Measurements from ENCODE around the gene ZNF57. TPM values are rescaled to one million over a fixed set of nuclear protein-coding genes. Genes with fewer than 3 reads are reported as not detected.

ZNF57 gene
- total RNA-seq, 6 experiments from 2014 or later: 0.98 to 2.9 (median 1.7) TPM

DNA sequence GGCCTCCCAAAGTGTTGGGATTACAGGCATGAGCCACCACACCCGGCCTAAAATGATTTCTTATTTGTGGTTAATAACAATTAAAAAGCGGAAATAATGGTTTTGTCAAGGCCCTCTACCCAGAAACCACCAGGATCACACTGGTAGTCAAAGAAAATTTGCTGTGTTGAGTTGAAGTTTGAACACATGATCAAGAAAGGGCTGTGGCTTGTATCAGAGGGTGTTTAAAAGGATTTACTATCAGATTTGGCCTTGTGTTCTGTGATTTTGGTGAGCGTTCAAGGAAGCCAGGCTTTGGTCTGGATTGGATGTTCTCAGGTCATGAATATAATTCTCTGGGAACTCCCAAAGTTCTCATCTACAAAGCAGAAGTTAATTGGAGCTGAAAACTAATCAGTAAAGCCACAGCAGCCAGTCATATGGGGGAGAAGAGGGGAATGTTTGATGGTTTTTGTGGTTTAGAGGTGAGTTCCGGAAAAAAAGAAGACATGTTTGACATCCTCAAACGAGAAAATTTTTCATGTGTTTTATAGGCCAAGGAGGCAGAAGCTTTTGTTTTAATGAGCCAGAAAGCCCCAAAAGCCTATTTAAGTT lies 44.2 kb upstream of the ZNF57 start:
- no peak overlapping the region for H3K4me3 ChIP-seq
- H3K4me1 ChIP-seq: no peaks in the 10 kb centered on the region
- no peak overlapping the region for H3K27ac ChIP-seq
- ATAC-seq (no peak), DNase-seq (no peak)
- intact Hi-C loops (cut with DNase I): no loop called here
- 79% methylated on average over 5 of the region's 5 CpGs for WGBS (ENCODE audit: insufficient coverage, low coverage, low lambda C conversion rate, missing lambda C conversion rate)
- peaks cover 0 to 22% (median 16%) of the 10 kb centered on the region in 4 donors for H3K36me3 ChIP-seq
- peaks cover 2 to 49% (median 10%) of the 10 kb centered on the region in 4 donors for H3K9me3 ChIP-seq
- TF ChIP-seq POLR2A (IDR thresholded peaks at IDR 0.05) (no peak), CTCF (IDR thresholded peaks at IDR 0.05) (no peak)
- no peaks in the 10 kb centered on the region for H3K27me3 ChIP-seq

- H3K4me1 ChIP-seq: no peaks in the 10 kb centered on the region
- WGBS (ENCODE audit: insufficient coverage, low coverage, low lambda C conversion rate, missing lambda C conversion rate): 86% methylated on average over 8 of the region's 27 CpGs
- no peak for DNase-seq
- no peak for TF ChIP-seq POLR2A (IDR thresholded peaks at IDR 0.05)
- TF ChIP-seq CTCF (IDR thresholded peaks at IDR 0.05): no peak
- ATAC-seq: no peak
- H3K9me3 ChIP-seq: peaks cover 0 to 26% (median 6%) of the 10 kb centered on the region in 4 donors
- no peak overlapping the region for H3K4me3 ChIP-seq
- intact Hi-C loops (cut with DNase I): no loop called here
- H3K27me3 ChIP-seq: no peaks in the 10 kb centered on the region
- H3K27ac ChIP-seq: no peak overlapping the region
- no peaks in the 10 kb centered on the region for H3K36me3 ChIP-seq
Measured at GRCh38 chr19:2858864-2859263, 41.9 kb upstream of the ZNF57 start.

- TF ChIP-seq POLR2A (IDR thresholded peaks at IDR 0.05) (no peak), CTCF (IDR thresholded peaks at IDR 0.05) (no peak)
- ATAC-seq: no peak
- 51% methylated on average over 6 of the region's 10 CpGs for WGBS (ENCODE audit: insufficient coverage, low coverage, low lambda C conversion rate, missing lambda C conversion rate)
Measured at GRCh38 chr19:2863816-2864215, 36.9 kb upstream of the ZNF57 start.

GRCh38 chr19:2865334-2866100 lies 35.2 kb upstream of the ZNF57 start:
- intact Hi-C loops (cut with DNase I): loop anchor here in 1 of 2 donors (10.0 kb wide), 1 partner anchor 211 kb away; no protein-coding TSS in a partner anchor
- no peak for ATAC-seq
- H3K27ac ChIP-seq: no peak overlapping the region
- no peak for TF ChIP-seq POLR2A (IDR thresholded peaks at IDR 0.05)
- TF ChIP-seq CTCF (IDR thresholded peaks at IDR 0.05): no peak
- DNase-seq: no peak
- H3K36me3 ChIP-seq: no peaks in the 10 kb centered on the region
- no peaks in the 10 kb centered on the region for H3K27me3 ChIP-seq
- H3K4me3 ChIP-seq: no peak overlapping the region
- H3K9me3 ChIP-seq: no peaks in the 10 kb centered on the region
- WGBS (ENCODE audit: insufficient coverage, low coverage, low lambda C conversion rate, missing lambda C conversion rate): 52% methylated on average over 11 of the region's 12 CpGs
- H3K4me1 ChIP-seq: no peaks in the 10 kb centered on the region

More at GRCh38 chr19:2863816-2864215, 36.9 kb upstream of the ZNF57 start:
- H3K4me3 ChIP-seq: no peak overlapping the region
- H3K9me3 ChIP-seq: no peaks in the 10 kb centered on the region
- H3K27me3 ChIP-seq: no peaks in the 10 kb centered on the region
- H3K4me1 ChIP-seq: no peaks in the 10 kb centered on the region
- intact Hi-C loops (cut with DNase I): loop anchor here in 1 of 2 donors (10.0 kb wide), 1 partner anchor 209 kb away; no protein-coding TSS in a partner anchor
- H3K36me3 ChIP-seq: no peaks in the 10 kb centered on the region
- DNase-seq: no peak
- H3K27ac ChIP-seq: no peak overlapping the region
